HTR-8/SVneo (cell line): ENCODE measurements around the gene CDC42BPG.

ENCODE experiments used
- DNase-seq: peaks from one replicate; pipeline ENCODE4 v3.0.0; 2011; ENCODE audit warnings: low spot score, mixed read lengths; ENCODE audit not compliant: insufficient read length
- FAIRE-seq: peaks from 2 replicates; lab custom pipeline; 2011; peaks lifted over from hg19 to GRCh38; lab: Jason Lieb, UNC

The CDC42BPG gene

GRCh38 chr11:64867748-64868462 lies 23.5 kb upstream of the CDC42BPG start:
- DNase-seq (no peak), FAIRE-seq (no peak)

GRCh38 chr11:64866173-64866491 lies 21.7 kb upstream of the CDC42BPG start:
- FAIRE-seq (no peak), DNase-seq (no peak)

GRCh38 chr11:64865286-64866172 lies 21.1 kb upstream of the CDC42BPG start:
- FAIRE-seq = peak; percentile 9
- DNase-seq = no peak

GRCh38 chr11:64864473-64865285 lies 20.2 kb upstream of the CDC42BPG start:
- DNase-seq (no peak), FAIRE-seq (no peak)

- FAIRE-seq (no peak), DNase-seq (no peak)
Measured at GRCh38 chr11:64864135-64864472, 19.7 kb upstream of the CDC42BPG start.

GRCh38 chr11:64863391-64864060 lies 19.1 kb upstream of the CDC42BPG start:
- no peak for FAIRE-seq
- no peak for DNase-seq

GRCh38 chr11:64862987-64863390 lies 18.5 kb upstream of the CDC42BPG start:
- no peak for DNase-seq
- FAIRE-seq = no peak

GRCh38 chr11:64861227-64861975 lies 16.9 kb upstream of the CDC42BPG start:
- FAIRE-seq (no peak), DNase-seq (no peak)

GRCh38 chr11:64859542-64860414 lies 15.3 kb upstream of the CDC42BPG start:
- FAIRE-seq (no peak), DNase-seq (no peak)

- DNase-seq (no peak), FAIRE-seq (no peak)
Measured at GRCh38 chr11:64858467-64859263, 14.2 kb upstream of the CDC42BPG start.

GRCh38 chr11:64857485-64857884 lies 13.0 kb upstream of the CDC42BPG start:
- DNase-seq (no peak), FAIRE-seq (no peak)

- peak; percentile 53 for DNase-seq
- peak; percentile 60 for FAIRE-seq
Measured at GRCh38 chr11:64856382-64857227, 12.2 kb upstream of the CDC42BPG start.

- no peak for FAIRE-seq
- DNase-seq = no peak
Measured at GRCh38 chr11:64855596-64856304, 11.3 kb upstream of the CDC42BPG start.

- peak; percentile 82 for FAIRE-seq
- DNase-seq = peak; percentile 91
Measured at GRCh38 chr11:64854534-64855502, 10.4 kb upstream of the CDC42BPG start.

- FAIRE-seq (peak; percentile 48), DNase-seq (no peak)
Measured at GRCh38 chr11:64854157-64854533, 9.7 kb upstream of the CDC42BPG start.
